ENCODE measurements around the gene ST7.

The ST7 gene

DNA sequence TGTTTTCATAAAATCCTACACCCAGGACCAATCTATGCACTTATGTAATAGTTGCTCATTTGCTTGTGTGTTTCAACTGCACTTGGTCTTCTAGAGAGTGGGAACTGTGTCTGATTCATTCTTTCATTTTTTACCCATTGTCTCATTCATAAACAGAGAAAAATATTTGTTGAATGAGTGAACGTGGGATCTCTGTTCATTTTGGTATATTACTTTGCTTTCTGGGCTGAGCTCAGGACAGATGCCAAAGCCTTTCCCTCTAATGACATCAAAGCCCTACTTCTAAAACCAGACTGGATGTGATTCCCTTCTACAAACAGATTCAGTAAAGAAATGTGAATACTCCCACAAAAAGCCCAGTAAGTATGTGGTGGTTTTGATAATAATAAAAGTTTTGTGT, 145.2 kb downstream of the ST7 start:
- H3K4me3 ChIP-seq (ENCODE audit: low read depth, low read length), result no peak overlapping the region
- no peaks in the 10 kb centered on the region for H3K36me3 ChIP-seq
- DNase-seq, result no peak
- H3K27me3 ChIP-seq, result no peaks in the 10 kb centered on the region
- H3K9me3 ChIP-seq, result no peaks in the 10 kb centered on the region
- TF ChIP-seq, protein P1, sequence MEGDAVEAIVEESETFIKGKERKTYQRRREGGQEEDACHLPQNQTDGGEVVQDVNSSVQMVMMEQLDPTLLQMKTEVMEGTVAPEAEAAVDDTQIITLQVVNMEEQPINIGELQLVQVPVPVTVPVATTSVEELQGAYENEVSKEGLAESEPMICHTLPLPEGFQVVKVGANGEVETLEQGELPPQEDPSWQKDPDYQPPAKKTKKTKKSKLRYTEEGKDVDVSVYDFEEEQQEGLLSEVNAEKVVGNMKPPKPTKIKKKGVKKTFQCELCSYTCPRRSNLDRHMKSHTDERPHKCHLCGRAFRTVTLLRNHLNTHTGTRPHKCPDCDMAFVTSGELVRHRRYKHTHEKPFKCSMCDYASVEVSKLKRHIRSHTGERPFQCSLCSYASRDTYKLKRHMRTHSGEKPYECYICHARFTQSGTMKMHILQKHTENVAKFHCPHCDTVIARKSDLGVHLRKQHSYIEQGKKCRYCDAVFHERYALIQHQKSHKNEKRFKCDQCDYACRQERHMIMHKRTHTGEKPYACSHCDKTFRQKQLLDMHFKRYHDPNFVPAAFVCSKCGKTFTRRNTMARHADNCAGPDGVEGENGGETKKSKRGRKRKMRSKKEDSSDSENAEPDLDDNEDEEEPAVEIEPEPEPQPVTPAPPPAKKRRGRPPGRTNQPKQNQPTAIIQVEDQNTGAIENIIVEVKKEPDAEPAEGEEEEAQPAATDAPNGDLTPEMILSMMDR (IDR thresholded peaks at IDR 0.05; ENCODE audit: low read depth, low read length), result no peak
- no peaks in the 10 kb centered on the region; the same call in 1 of the 2 replicates for H3K4me1 ChIP-seq

DNA sequence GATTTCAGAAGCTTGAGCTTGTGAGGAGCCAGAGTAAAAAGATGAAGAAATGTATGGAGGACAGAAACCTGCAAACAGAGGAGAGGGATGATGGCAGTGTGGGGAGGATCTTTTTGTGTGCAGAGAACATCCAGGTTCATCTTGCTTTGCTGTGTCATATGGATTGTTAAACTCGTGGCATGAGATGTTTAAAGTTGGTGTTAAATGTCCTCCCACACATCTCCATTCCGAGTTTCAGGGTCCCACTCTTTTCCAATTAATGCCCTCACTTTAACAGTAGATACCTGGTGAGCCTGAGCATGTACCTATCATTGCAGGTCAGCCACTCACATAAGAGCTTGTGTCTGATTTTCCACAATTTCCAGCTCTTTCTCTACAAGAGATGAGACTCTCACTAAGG, 147.7 kb downstream of the ST7 start:
- no peak overlapping the region for H3K4me3 ChIP-seq (ENCODE audit: low read depth, low read length)
- H3K9me3 ChIP-seq, result no peaks in the 10 kb centered on the region
- H3K36me3 ChIP-seq, result 0 out of 2 replicates have a peak, but pooled peaks cover 2% of the 10 kb centered on the region
- no peaks in the 10 kb centered on the region for H3K27me3 ChIP-seq
- no peaks in the 10 kb centered on the region; the same call in 1 of the 2 replicates for H3K4me1 ChIP-seq
- no peak for DNase-seq
- TF ChIP-seq, protein P1 (IDR thresholded peaks at IDR 0.05; ENCODE audit: low read depth, low read length), result no peak

DNA sequence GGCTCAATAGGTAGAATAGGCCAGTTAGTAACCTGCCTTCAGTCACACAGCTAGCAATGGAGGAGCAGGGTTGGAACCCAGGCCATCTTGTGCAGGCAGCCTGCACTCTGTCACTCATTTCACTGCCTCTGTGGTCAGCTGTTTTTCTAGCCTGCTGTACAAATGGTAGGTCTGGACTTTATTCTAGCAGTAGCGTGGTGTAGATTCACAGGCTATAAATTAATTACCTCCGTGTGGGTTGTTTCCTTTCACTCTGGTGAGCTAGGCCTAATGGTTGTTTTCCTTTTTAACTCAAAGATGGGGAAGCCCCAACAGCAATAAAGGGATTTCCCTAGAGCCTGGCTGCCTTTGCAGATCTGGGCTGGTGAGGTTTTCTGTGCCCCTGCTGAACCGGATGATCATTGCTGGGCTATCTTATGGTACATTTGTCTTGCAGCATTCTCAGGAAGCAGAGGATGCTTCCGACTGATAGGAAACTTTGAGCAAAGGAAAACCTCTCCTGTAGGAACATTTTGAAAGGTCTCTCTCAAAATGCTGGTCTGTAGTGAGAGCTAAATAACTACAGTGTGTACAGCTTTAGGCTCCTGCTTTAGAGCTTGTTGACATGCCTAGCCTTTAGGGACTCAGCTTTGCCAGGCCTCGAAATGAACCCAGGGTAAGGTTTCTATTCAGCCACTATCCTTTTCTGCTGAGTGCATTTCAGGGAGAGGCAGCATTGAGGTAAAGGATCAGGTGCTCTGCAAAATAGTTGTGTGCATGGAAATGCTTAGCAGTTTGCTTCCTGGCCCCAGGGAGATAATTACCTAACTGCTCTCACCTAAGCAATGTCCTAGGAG, 157.4 kb downstream of the ST7 start:
- TF ChIP-seq, protein P1 (IDR thresholded peaks at IDR 0.05; ENCODE audit: low read depth, low read length), result no peak

DNA sequence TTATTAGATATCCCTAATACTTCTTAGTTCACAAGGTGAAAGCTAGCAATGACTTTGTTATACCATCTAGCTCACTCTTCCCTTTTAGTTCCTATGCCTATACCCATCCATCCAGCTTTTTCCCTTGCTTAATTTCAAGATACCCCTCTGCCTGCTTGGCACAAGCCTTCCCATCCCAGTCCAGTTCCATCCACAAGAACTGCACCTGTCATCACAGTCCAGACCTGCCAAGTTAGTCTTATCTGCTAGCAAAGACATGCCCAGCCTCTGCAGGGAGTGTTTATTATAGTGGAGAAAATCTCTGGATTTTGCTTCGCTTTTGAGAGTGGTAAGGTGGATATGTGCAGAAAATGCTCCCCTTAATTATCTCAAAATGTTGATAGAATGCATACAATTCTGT, 158.2 kb downstream of the ST7 start:
- Histone ChIP-seq H3K4me3 (ENCODE audit: low read depth, low read length) (no peak overlapping the region), H3K36me3 (no peaks in the 10 kb centered on the region), H3K27me3 (no peaks in the 10 kb centered on the region), H3K4me1 (peaks cover 20% of the 10 kb centered on the region), H3K9me3 (no peaks in the 10 kb centered on the region)
- TF ChIP-seq, protein P1 (IDR thresholded peaks at IDR 0.05; ENCODE audit: low read depth, low read length), result no peak
- no peak for DNase-seq

More for the DNA sequence above, 157.4 kb downstream of the ST7 start:
- Histone ChIP-seq H3K4me3 (ENCODE audit: low read depth, low read length) (peak overlapping the region; percentile 31), H3K27me3 (no peaks in the 10 kb centered on the region), H3K9me3 (no peaks in the 10 kb centered on the region), H3K36me3 (no peaks in the 10 kb centered on the region), H3K4me1 (peaks cover 20% of the 10 kb centered on the region)
- DNase-seq, result peak; percentile 71

DNA sequence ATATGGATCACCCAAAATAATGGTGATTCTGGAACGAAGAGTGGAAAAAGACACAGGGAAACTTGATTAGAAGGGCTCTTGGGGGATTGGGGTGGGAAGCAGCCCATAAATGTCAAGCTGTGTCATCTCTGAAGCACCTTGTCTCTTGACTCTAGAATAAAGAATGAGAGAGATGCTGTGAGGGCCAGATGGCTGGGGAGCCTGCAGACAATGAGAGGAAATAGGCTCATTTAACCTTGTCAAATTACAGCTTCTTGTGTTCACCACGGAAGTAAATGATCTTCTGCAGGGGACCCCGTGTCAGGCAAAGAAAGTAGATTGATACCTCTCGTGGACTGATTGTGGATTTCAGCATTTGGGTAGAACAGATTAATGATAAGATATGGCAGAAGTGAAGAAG, 159.3 kb downstream of the ST7 start:
- H3K36me3 ChIP-seq, result no peaks in the 10 kb centered on the region
- H3K9me3 ChIP-seq, result no peaks in the 10 kb centered on the region
- no peaks in the 10 kb centered on the region for H3K27me3 ChIP-seq
- peaks cover 20% of the 10 kb centered on the region for H3K4me1 ChIP-seq
- H3K4me3 ChIP-seq (ENCODE audit: low read depth, low read length), result no peak overlapping the region
- TF ChIP-seq, protein P1 (IDR thresholded peaks at IDR 0.05; ENCODE audit: low read depth, low read length), result no peak
- DNase-seq, result no peak

DNA sequence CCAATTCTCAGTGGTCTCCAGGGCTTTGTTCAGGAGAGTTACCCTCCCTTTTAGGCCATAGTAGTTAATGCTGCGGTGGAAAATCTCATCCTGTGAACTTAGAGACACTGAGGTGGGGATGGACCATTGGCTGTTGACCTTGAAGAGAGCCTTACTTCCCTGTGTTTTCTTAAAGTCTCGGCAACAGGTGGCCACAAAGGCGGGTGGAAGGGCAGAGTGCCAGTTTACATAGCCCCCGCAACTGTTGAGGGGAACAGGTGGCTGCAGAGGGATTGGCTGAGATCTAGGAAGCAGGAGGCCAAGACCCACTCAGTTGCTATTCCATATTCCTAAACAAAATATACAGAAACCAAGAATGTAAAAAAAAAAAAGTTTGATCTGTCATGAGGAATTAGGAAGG, 160.6 kb downstream of the ST7 start:
- TF ChIP-seq, protein P1 (IDR thresholded peaks at IDR 0.05; ENCODE audit: low read depth, low read length), result no peak
- Histone ChIP-seq H3K4me1 (peaks cover 20% of the 10 kb centered on the region), H3K36me3 (no peaks in the 10 kb centered on the region), H3K9me3 (no peaks in the 10 kb centered on the region), H3K4me3 (ENCODE audit: low read depth, low read length) (no peak overlapping the region), H3K27me3 (no peaks in the 10 kb centered on the region)
- DNase-seq, result no peak

Measured in BE2C (cell line).